ENCODE measurements around the gene TUFT1. TPM values are rescaled to one million over a fixed set of nuclear protein-coding genes. Genes with fewer than 3 reads are reported as not detected.

Gene TUFT1
- total RNA-seq, 2 donors from 2014 or later, result 12.7 to 18.3 TPM

- Histone ChIP-seq H3K9me3 (ENCODE audit: control insufficient read depth, low read length) (no peaks in the 10 kb centered on the region), H3K4me1 (ENCODE audit: control insufficient read depth, insufficient read depth, low read length) (peaks cover 18% of the 10 kb centered on the region), H3K27me3 (ENCODE audit: control insufficient read depth, insufficient read depth, low read length, poor library complexity, severe bottlenecking) (no peaks in the 10 kb centered on the region), H3K4me3 (ENCODE audit: low read length) (peak overlapping the region; percentile 95), H3K27ac (ENCODE audit: low read depth, low read length) (peak overlapping the region; percentile 72), H3K9ac (ENCODE audit: extremely low read depth, low read length, poor library complexity, severe bottlenecking) (peak overlapping the region; percentile 77), H3K36me3 (ENCODE audit: control insufficient read depth, insufficient read depth, low read length) (no peaks in the 10 kb centered on the region)
- 0% methylated on average over 4 to 23 of the region's 23 CpGs for WGBS, 2 experiments (ENCODE audit: insufficient coverage in 1 of 2, insufficient read length in 1 of 2)
- DNase-seq, result peak; percentile 87
- H3K4me3 Mint-ChIP-seq, result peak overlapping the region; percentile 78
- peak overlapping the region; percentile 87 for H3K27ac Mint-ChIP-seq
- peaks cover 4% of the 10 kb centered on the region for H3K36me3 Mint-ChIP-seq (ENCODE audit: low read depth)
- TF ChIP-seq CTCF (conservative IDR thresholded peaks at IDR 0.05), result peak; percentile 36
- no peaks in the 10 kb centered on the region for H3K27me3 Mint-ChIP-seq (ENCODE audit: insufficient read depth)
- H3K9me3 Mint-ChIP-seq, result no peaks in the 10 kb centered on the region
- peaks cover 40% of the 10 kb centered on the region for H3K4me1 Mint-ChIP-seq
Measured at GRCh38 chr1:151511636-151512215, 28.4 kb upstream of the TUFT1 start.

- TF ChIP-seq CTCF (conservative IDR thresholded peaks at IDR 0.05), result no peak
- peaks cover 4% of the 10 kb centered on the region for H3K36me3 Mint-ChIP-seq (ENCODE audit: low read depth)
- H3K9me3 Mint-ChIP-seq, result no peaks in the 10 kb centered on the region
- 40 to 62% methylated on average over 1 to 4 of the region's 4 CpGs for WGBS, 2 experiments (ENCODE audit: insufficient coverage in 1 of 2, insufficient read length in 1 of 2)
- H3K9ac ChIP-seq (ENCODE audit: extremely low read depth, low read length, poor library complexity, severe bottlenecking), result peak overlapping the region; percentile 77
- H3K27me3 Mint-ChIP-seq (ENCODE audit: insufficient read depth), result no peaks in the 10 kb centered on the region
- peak overlapping the region; percentile 78 for H3K4me3 Mint-ChIP-seq
- H3K27ac ChIP-seq (ENCODE audit: low read depth, low read length), result no peak overlapping the region
- no peaks in the 10 kb centered on the region for H3K36me3 ChIP-seq (ENCODE audit: control insufficient read depth, insufficient read depth, low read length)
- peaks cover 18% of the 10 kb centered on the region for H3K4me1 ChIP-seq (ENCODE audit: control insufficient read depth, insufficient read depth, low read length)
- H3K9me3 ChIP-seq (ENCODE audit: control insufficient read depth, low read length), result no peaks in the 10 kb centered on the region
- no peaks in the 10 kb centered on the region for H3K27me3 ChIP-seq (ENCODE audit: control insufficient read depth, insufficient read depth, low read length, poor library complexity, severe bottlenecking)
- DNase-seq, result peak; percentile 63
- H3K4me1 Mint-ChIP-seq, result peaks cover 40% of the 10 kb centered on the region
- peak overlapping the region; percentile 95 for H3K4me3 ChIP-seq (ENCODE audit: low read length)
- H3K27ac Mint-ChIP-seq, result no peak overlapping the region
Measured at GRCh38 chr1:151512326-151512725, 27.8 kb upstream of the TUFT1 start.

DNA sequence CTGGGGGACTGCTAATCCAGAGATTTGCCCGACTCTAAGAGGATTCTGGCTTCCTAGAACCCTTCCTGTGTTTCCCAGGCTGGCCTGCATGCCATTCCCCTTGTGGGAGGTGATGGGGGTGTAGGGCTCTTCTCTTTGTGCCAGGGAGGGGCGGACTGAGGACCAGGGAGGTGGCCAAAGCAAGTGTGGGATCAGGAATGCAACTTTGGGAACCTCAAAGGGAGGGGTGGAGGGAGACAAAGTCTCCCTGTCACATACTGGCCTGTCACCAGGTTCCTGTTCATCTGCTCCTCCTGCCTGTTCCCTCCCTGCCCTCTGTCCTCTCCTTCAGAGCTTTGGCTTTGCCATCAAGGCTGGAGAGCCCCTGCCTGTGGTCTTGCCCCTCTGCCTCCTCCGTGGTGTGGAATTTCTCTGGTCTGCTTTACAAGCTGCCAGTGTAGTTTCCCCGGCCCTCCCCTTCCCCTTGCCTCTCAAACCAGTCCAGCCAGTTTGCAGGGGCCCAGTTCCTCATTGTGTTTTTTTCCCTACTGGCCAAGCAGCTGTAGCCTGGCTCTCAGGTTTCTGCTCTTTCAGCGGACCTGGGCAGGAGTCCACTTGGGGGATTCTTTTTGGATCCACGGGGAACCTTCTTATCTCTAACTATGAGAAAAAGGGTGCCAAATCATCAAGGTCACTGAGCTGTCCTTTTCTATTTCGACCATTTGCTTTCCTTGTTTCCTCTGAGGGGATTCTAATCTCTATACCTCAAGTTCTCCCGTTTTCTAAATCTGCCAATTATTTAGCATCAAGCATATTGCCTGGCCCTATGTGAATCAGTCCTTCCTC lies 27.1 kb upstream of the TUFT1 start:
- Histone ChIP-seq H3K9me3 (ENCODE audit: control insufficient read depth, low read length) (no peaks in the 10 kb centered on the region), H3K27me3 (ENCODE audit: control insufficient read depth, insufficient read depth, low read length, poor library complexity, severe bottlenecking) (no peaks in the 10 kb centered on the region), H3K27ac (ENCODE audit: low read depth, low read length) (no peak overlapping the region), H3K4me3 (ENCODE audit: low read length) (peak overlapping the region; percentile 95), H3K9ac (ENCODE audit: extremely low read depth, low read length, poor library complexity, severe bottlenecking) (peak overlapping the region; percentile 14), H3K36me3 (ENCODE audit: control insufficient read depth, insufficient read depth, low read length) (no peaks in the 10 kb centered on the region), H3K4me1 (ENCODE audit: control insufficient read depth, insufficient read depth, low read length) (peaks cover 18% of the 10 kb centered on the region)
- peak; percentile 87 for DNase-seq
- Mint-ChIP-seq H3K27ac (peak overlapping the region; percentile 95), H3K4me1 (peaks cover 40% of the 10 kb centered on the region), H3K9me3 (no peaks in the 10 kb centered on the region), H3K36me3 (ENCODE audit: low read depth) (peaks cover 5% of the 10 kb centered on the region), H3K4me3 (peak overlapping the region; percentile 78), H3K27me3 (ENCODE audit: insufficient read depth) (no peaks in the 10 kb centered on the region)
- WGBS, 2 experiments (ENCODE audit: insufficient coverage in 1 of 2, insufficient read length in 1 of 2), result 59 to 76% methylated on average over 6 to 8 of the region's 8 CpGs
- TF ChIP-seq CTCF (conservative IDR thresholded peaks at IDR 0.05), result no peak

All from endodermal cell (in vitro differentiated cells).